GM12878 (cell line): ENCODE data around the gene ARID5B. TPM values are rescaled to one million over a fixed set of nuclear protein-coding genes. Genes with fewer than 3 reads are reported as not detected.

Experiments
- BCL3 ChIP-seq: IDR thresholded peaks from 2 replicates; pipeline ENCODE4 v1.6.1; 2011; ENCODE audit warnings: borderline replicate concordance, low read depth, mild to moderate bottlenecking, moderate library complexity, low read length; ENCODE audit not compliant: insufficient read depth, poor library complexity, severe bottlenecking
- BHLHE40 ChIP-seq, 2 experiments: fragments of 450-650 bp in 1 of 2; IDR thresholded peaks; 2 replicates each; pipeline ENCODE4 v1.6.1; 2011 to 2017; ENCODE audit warnings: low read depth in 2 of 2, borderline replicate concordance in 1 of 2, improper control_type of control experiment in 1 of 2, low read length in 1 of 2, mild to moderate bottlenecking in 1 of 2
- CBX3 ChIP-seq: fragments of 200-600 bp; sonication (generic); IDR thresholded peaks from 2 replicates; pipeline ENCODE4 v1.6.1; 2016; ENCODE audit warnings: low read depth, borderline replicate concordance
- DPF2 ChIP-seq: fragments of 450-650 bp; IDR thresholded peaks from 2 replicates; pipeline ENCODE4 v1.6.1; 2017; ENCODE audit warnings: mild to moderate bottlenecking
- E2F4 ChIP-seq: IDR thresholded peaks from 2 replicates; pipeline ENCODE4 v1.6.1; 2012; ENCODE audit warnings: low read depth, low read length, improper control_type of control experiment
- HDGF ChIP-seq: fragments of 450-650 bp; IDR thresholded peaks from 2 replicates; pipeline ENCODE4 v1.6.1; 2016; ENCODE audit warnings: antibody characterized with exemption
- IRF4 ChIP-seq: IDR thresholded peaks from 2 replicates; pipeline ENCODE4 v1.6.1; 2011; ENCODE audit warnings: low read depth, low read length
- JUND ChIP-seq: IDR thresholded peaks from 2 replicates; pipeline ENCODE4 v1.6.1; 2012; ENCODE audit warnings: low read depth, mild to moderate bottlenecking, low read length, improper control_type of control experiment, moderate library complexity
- KAT2A ChIP-seq: conservative IDR thresholded peaks from 2 replicates; pipeline ENCODE4 v1.6.1; 2011; ENCODE audit warnings: low read depth, low read length; ENCODE audit not compliant: control insufficient read depth
- MEF2B ChIP-seq: fragments of 450-650 bp; IDR thresholded peaks from 2 replicates; pipeline ENCODE4 v1.6.1; 2018; ENCODE audit warnings: mild to moderate bottlenecking, moderate library complexity; ENCODE audit not compliant: partially characterized antibody, poor library complexity, severe bottlenecking
- MTA2 ChIP-seq: fragments of 450-650 bp; IDR thresholded peaks from 2 replicates; pipeline ENCODE4 v1.6.1; 2016; ENCODE audit warnings: low read depth, mild to moderate bottlenecking, moderate library complexity
- MTA3 ChIP-seq: IDR thresholded peaks from 2 replicates; pipeline ENCODE4 v1.6.1; 2012; ENCODE audit warnings: low read length, inconsistent platforms, borderline replicate concordance
- POLR2AphosphoS2 ChIP-seq: IDR thresholded peaks from 2 replicates; pipeline ENCODE4 v1.6.1; 2011; ENCODE audit warnings: low read depth, mild to moderate bottlenecking, low read length, improper control_type of control experiment, moderate library complexity
- RB1 ChIP-seq: fragments of 450-650 bp; formaldehyde crosslinking; IDR thresholded peaks from 2 replicates; pipeline ENCODE4 v1.6.1; 2017; ENCODE audit warnings: mild to moderate bottlenecking, borderline replicate concordance
- YBX1 ChIP-seq: fragments of 450-650 bp; IDR thresholded peaks from 2 replicates; pipeline ENCODE4 v1.6.1; 2016; ENCODE audit warnings: antibody characterized with exemption
- ZBTB11 ChIP-seq: fragments of 450-650 bp; formaldehyde crosslinking; IDR thresholded peaks from 2 replicates; pipeline ENCODE4 v1.5.0; 2022; ENCODE audit warnings: mild to moderate bottlenecking, missing genetic modification characterization
- ZNF24 ChIP-seq: fragments of 450-650 bp; IDR thresholded peaks from 2 replicates; pipeline ENCODE4 v1.6.1; 2017; ENCODE audit warnings: antibody characterized with exemption, mild to moderate bottlenecking
- ZNF384 ChIP-seq: IDR thresholded peaks from 2 replicates; pipeline ENCODE4 v1.6.1; 2012; ENCODE audit warnings: low read depth, mild to moderate bottlenecking, low read length, improper control_type of control experiment, borderline replicate concordance
- ZSCAN29 ChIP-seq: fragments of 450-650 bp; IDR thresholded peaks from 2 replicates; pipeline ENCODE4 v1.6.1; 2017; ENCODE audit warnings: mild to moderate bottlenecking, moderate library complexity
- polyA plus RNA-seq, 11 experiments: library from polyadenylated mRNA; depleted of rRNA in 4 of 11; unstranded in 6 of 11; stranded (reverse) in 5 of 11; fragments of >200 nt; fragmentation: Nextera tagmentation in 4 of 11; fragmentation: Illumina TruSeq in 1 of 11; extraction: Ambion mirVana in 4 of 11; extraction: Trizol in 1 of 11; gene quantifications; 1 replicate in 1 of 11; 2 replicates in 10 of 11; pipeline versions ENCODE4 v1.2.1 to v1.2.3, GENCODE V29; 2011 to 2016; ENCODE audit warnings: inconsistent platforms in 2 of 11, missing spikeins in 2 of 11, low read depth in 1 of 11
- total RNA-seq, 4 experiments: library from RNA; depleted of rRNA in 3 of 4; stranded (reverse); fragments of >200 nt in 3 of 4; fragmentation: Illumina TruSeq in 1 of 4; extraction: Trizol in 1 of 4; gene quantifications; 2 replicates each; pipeline versions ENCODE4 v1.2.1 to v1.2.3, GENCODE V29; 2013 to 2021
- TF ChIP-seq, protein P1 (sequence below): IDR thresholded peaks from 2 replicates; pipeline ENCODE4 v1.6.1; 2011; ENCODE audit warnings: low read depth, low read length, improper control_type of control experiment, borderline replicate concordance
- TF ChIP-seq, protein P2 (sequence below): fragments of 450-650 bp; IDR thresholded peaks from 2 replicates; pipeline ENCODE4 v1.6.1; 2017; ENCODE audit warnings: antibody characterized with exemption, mild to moderate bottlenecking, moderate library complexity

ARID5B gene
- total and polyA plus RNA-seq, 10 of the 15 experiments (the other 5 are each of a cell fraction or from before 2014, with no cell fraction given), result 2.7 to 8.5 (median 6.1) TPM

DNA sequence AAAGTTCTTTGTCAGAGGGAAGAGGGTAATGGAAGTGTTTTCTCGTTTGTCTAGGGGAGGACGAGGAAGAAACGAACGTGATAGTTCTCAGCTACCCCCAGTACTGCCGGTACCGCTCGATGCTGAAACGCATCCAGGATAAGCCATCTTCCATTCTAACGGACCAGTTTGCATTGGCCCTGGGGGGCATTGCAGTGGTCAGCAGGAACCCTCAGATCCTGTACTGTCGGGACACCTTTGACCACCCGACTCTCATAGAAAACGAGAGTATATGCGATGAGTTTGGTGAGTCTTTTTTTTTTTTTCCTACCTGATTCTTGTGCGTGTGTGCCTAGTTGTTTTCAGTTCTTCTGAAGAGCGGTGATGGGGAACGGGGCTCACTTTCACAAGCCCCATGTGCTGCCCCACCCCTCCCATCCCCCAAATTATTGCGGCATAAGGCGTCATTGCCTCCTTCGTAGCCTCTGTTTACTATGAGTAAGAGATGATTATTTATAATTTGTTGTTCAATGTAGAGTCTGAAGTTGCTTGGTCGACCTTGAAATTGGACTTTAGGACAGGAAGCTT is 98.6 kb downstream of the ARID5B start (continued):
- peak; percentile 62 to 77 for TF ChIP-seq BHLHE40 (IDR thresholded peaks at IDR 0.05; ENCODE audit: borderline replicate concordance in 1 of 2, low read depth in 2 of 2, low read length in 1 of 2)
- peak; percentile 59 for TF ChIP-seq DPF2
- peak; percentile 98 for TF ChIP-seq ZNF384
- no peak for TF ChIP-seq MEF2B
- peak; percentile 74; the same call in 1 of the 2 replicates for TF ChIP-seq POLR2AphosphoS2
- TF ChIP-seq CBX3, result no peak
- no peak for TF ChIP-seq ZSCAN29
- TF ChIP-seq MTA3, result peak; percentile 90; the same call in 1 of the 2 replicates
- TF ChIP-seq, protein P1, sequence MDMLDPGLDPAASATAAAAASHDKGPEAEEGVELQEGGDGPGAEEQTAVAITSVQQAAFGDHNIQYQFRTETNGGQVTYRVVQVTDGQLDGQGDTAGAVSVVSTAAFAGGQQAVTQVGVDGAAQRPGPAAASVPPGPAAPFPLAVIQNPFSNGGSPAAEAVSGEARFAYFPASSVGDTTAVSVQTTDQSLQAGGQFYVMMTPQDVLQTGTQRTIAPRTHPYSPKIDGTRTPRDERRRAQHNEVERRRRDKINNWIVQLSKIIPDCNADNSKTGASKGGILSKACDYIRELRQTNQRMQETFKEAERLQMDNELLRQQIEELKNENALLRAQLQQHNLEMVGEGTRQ, result no peak; the same call in 1 of the 2 replicates
- TF ChIP-seq RB1, result no peak
- peak; percentile 65; the same call in 1 of the 2 replicates for TF ChIP-seq JUND
- TF ChIP-seq YBX1, result no peak
- TF ChIP-seq BCL3, result peak; percentile 68
- peak; percentile 91 for TF ChIP-seq MTA2
- peak; percentile 82 for TF ChIP-seq IRF4
- no peak for TF ChIP-seq KAT2A
- TF ChIP-seq, protein P2, sequence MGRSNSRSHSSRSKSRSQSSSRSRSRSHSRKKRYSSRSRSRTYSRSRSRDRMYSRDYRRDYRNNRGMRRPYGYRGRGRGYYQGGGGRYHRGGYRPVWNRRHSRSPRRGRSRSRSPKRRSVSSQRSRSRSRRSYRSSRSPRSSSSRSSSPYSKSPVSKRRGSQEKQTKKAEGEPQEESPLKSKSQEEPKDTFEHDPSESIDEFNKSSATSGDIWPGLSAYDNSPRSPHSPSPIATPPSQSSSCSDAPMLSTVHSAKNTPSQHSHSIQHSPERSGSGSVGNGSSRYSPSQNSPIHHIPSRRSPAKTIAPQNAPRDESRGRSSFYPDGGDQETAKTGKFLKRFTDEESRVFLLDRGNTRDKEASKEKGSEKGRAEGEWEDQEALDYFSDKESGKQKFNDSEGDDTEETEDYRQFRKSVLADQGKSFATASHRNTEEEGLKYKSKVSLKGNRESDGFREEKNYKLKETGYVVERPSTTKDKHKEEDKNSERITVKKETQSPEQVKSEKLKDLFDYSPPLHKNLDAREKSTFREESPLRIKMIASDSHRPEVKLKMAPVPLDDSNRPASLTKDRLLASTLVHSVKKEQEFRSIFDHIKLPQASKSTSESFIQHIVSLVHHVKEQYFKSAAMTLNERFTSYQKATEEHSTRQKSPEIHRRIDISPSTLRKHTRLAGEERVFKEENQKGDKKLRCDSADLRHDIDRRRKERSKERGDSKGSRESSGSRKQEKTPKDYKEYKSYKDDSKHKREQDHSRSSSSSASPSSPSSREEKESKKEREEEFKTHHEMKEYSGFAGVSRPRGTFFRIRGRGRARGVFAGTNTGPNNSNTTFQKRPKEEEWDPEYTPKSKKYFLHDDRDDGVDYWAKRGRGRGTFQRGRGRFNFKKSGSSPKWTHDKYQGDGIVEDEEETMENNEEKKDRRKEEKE, result no peak
- TF ChIP-seq ZNF24, result no peak
- no peak for TF ChIP-seq HDGF
- TF ChIP-seq ZBTB11 (CRISPR knock-in tag), result no peak
- TF ChIP-seq E2F4, result no peak
